Ishikawa (cell line): ENCODE results near the gene CHMP4A.

Source experiments
- CEBPB ChIP-seq: IDR thresholded peaks from 2 replicates; pipeline ENCODE4 v1.6.1; 2012
- CREB1 ChIP-seq: IDR thresholded peaks from 2 replicates; pipeline ENCODE4 v1.6.1; 2012; ENCODE audit warnings: low read depth
- EGR1 ChIP-seq: IDR thresholded peaks from 2 replicates; pipeline ENCODE4 v1.6.1; 2012
- EP300 ChIP-seq: IDR thresholded peaks from 2 replicates; pipeline ENCODE4 v1.6.1; 2012; ENCODE audit warnings: borderline replicate concordance
- FOXM1 ChIP-seq: IDR thresholded peaks from 2 replicates; pipeline ENCODE4 v1.6.1; 2012; ENCODE audit warnings: low read depth, borderline replicate concordance
- MAX ChIP-seq: IDR thresholded peaks from 2 replicates; pipeline ENCODE4 v1.6.1; 2012
- NFIC ChIP-seq: IDR thresholded peaks from 2 replicates; pipeline ENCODE4 v1.6.1; 2012
- RAD21 ChIP-seq: IDR thresholded peaks from 2 replicates; pipeline ENCODE4 v1.6.1; 2012; ENCODE audit warnings: low read depth
- REST ChIP-seq: IDR thresholded peaks from 2 replicates; pipeline ENCODE4 v1.6.1; 2012; ENCODE audit warnings: low read depth, mild to moderate bottlenecking
- TAF1 ChIP-seq: IDR thresholded peaks from 2 replicates; pipeline ENCODE4 v1.6.1; 2012; ENCODE audit warnings: low read depth, mild to moderate bottlenecking
- TCF12 ChIP-seq: IDR thresholded peaks from 2 replicates; pipeline ENCODE4 v1.6.1; 2012; ENCODE audit warnings: low read depth
- TEAD4 ChIP-seq: IDR thresholded peaks from 2 replicates; pipeline ENCODE4 v1.6.1; 2012
- YY1 ChIP-seq: IDR thresholded peaks from 2 replicates; pipeline ENCODE4 v1.6.1; 2012; ENCODE audit warnings: low read depth
- ZBTB7A ChIP-seq: IDR thresholded peaks from 2 replicates; pipeline ENCODE4 v1.6.1; 2012; ENCODE audit warnings: low read depth
- TF ChIP-seq, protein P1 (sequence below): IDR thresholded peaks from 2 replicates; pipeline ENCODE4 v1.6.1; 2012

CHMP4A gene

DNA sequence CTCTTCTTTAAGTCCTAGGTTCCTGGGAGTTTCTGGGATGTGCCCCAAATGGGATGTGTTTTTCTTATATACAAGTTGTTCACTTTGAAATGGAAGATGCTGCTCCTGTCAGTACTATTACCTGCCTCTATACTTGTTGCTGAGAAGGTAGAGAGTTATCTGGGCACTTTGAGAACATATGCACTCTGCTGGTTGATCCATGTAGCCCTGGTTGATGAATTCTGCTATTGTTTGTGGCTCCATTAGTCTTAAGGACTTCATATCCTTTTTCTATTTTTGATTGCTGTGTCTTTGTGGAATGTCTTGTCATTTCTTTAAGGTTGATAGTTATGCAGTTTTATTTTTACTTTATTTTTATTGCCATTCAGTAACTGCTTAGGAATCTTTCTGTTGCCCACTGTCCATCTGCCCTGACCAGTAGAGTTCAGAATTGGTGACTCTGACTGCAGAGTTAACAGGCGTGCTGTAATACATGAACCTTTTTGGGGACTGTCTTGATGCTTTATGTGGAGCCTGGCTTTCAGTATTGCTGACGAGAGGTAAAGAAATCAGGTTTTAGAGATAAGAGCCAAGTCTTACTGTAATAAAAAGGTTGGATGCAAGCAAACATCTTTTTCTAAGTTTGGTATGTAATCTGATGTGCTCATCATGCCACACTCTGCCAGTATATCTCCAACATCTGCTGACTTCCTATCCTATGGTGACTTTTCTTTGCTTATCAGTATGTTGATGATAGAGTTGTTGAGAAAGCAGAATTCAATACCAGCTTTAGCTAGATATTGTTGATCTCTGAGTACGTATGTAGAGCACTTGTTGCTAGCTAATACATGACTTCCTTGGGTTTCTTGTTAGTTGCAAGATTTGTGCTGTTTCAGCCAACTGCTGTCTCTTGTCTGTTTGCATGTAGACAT, 21.1 kb upstream of the CHMP4A start:
- TF ChIP-seq EGR1, result no peak
- TF ChIP-seq EP300, result no peak
- TF ChIP-seq YY1, result no peak
- TF ChIP-seq, protein P1, sequence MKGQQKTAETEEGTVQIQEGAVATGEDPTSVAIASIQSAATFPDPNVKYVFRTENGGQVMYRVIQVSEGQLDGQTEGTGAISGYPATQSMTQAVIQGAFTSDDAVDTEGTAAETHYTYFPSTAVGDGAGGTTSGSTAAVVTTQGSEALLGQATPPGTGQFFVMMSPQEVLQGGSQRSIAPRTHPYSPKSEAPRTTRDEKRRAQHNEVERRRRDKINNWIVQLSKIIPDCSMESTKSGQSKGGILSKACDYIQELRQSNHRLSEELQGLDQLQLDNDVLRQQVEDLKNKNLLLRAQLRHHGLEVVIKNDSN, result no peak
- no peak for TF ChIP-seq CEBPB

GRCh38 chr14:24233538-24233866, 20.2 kb upstream of the CHMP4A start:
- TF ChIP-seq FOXM1 (no peak), YY1 (no peak), EP300 (no peak), NFIC (no peak), CEBPB (no peak), EGR1 (no peak), REST (no peak), MAX (no peak), TAF1 (no peak), TCF12 (no peak), TEAD4 (no peak), CREB1 (no peak), RAD21 (no peak), ZBTB7A (no peak)

DNA sequence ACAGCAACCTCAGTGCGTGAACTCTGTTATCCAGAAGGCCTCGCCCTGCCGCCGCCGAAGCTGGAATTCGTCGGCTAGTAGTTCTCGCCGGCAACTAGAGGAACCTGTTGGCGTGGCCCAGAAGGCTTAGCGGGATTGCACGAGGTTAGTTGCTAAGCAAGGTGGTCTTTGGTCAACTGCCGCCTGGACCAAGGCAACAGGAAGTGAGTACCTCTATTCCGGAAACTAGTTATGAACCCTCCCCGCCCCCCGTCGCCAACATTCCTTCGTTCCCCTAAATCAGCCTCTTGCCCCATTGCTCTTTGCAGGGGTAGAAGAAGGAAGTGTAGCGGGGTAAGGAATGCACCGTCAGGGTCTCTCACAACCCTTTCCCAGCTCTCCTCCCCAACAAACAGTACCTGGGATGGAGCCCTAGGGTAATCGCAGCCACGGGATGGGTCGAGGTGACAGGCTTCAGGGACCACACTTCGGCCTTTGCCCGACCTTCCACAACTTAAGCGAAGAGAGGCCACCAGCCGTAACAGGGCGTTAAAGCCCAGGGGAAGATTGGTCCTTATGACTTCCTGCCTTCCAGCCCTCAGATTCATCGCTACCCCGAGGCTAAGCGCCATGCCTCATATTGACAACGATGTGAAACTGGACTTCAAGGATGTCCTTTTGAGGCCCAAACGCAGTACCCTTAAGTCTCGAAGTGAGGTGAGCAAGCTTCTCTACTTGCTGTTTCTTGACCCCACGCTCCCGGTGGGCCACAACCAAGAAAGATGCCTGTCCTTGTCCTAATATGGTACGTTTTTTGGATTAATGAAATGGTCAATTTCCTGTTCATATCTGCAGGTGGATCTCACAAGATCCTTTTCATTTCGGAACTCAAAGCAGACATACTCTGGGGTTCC, 19.6 kb upstream of the CHMP4A start, which contains the start of gene GMPR2:
GMPR2 (plus strand) TSS at position 285 of the 893 bp plus-strand sequence; CDS start at position 610, 325 bp downstream.
- TF ChIP-seq FOXM1 (no peak), CREB1 (no peak), MAX (peak; percentile 51; the same call in 1 of the 2 replicates), EGR1 (no peak), TEAD4 (peak; percentile 66), TCF12 (peak; percentile 1; the same call in 1 of the 2 replicates), TAF1 (peak; percentile 63), REST (no peak)

DNA sequence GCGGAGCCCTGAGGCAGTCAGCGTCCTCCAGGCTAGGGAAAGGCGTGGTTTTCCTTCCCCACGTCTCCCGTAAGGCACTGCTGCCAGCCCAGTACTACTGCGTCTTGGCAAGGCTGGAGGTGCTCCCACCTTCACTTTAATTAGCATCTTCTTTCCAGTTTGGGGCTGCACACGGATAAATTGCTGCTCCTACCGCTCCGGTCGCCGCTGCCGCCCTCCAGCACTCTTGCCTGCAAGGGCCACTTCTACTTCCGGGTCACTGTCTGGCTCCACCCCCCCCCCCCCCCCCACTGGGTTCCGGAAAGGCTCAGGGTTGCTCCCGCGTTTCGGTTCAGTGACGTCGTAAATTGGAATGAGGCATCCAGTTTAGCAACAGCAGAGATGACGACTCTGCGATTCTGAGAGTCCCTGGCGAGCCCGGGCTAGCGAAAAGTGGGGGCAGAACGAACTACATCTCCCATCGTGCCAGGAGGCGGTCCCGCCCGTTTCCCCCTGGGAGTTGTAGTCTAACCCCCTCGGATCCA, 18.9 kb upstream of the CHMP4A start, which contains the start of gene NEDD8:
NEDD8 (minus strand) TSS at position 247 of the 524 bp plus-strand sequence; CDS start at position 147, 100 bp downstream.
- TF ChIP-seq EP300 (no peak), CEBPB (no peak), EGR1 (no peak), TAF1 (peak; percentile 29; the same call in 1 of the 2 replicates), ZBTB7A (no peak), FOXM1 (no peak), TEAD4 (no peak; the same call in 1 of the 2 replicates), YY1 (peak; percentile 32; the same call in 1 of the 2 replicates), MAX (peak; percentile 20; the same call in 1 of the 2 replicates), TCF12 (peak; percentile 32; the same call in 1 of the 2 replicates), RAD21 (no peak), CREB1 (no peak), NFIC (peak; percentile 35; the same call in 1 of the 2 replicates), REST (no peak)
- TF ChIP-seq, protein P1, result no peak
